Esophagus squamous epithelium (tissue), 5 donors: Measurements from ENCODE around the gene GPR75. TPM values are rescaled to one million over a fixed set of nuclear protein-coding genes. Genes with fewer than 3 reads are reported as not detected.

Source experiments
- DNase-seq: peaks from one replicate; lab custom pipeline; 2025; lab: John Stamatoyannopoulos, UW
- H3K27ac ChIP-seq, 4 donors: fragments of 200-600 bp; sonication (generic); one replicate each; pipeline ENCODE4 v1.5.1; 2016 to 2019; ENCODE audit warnings: mild to moderate bottlenecking in 1 of 4
- H3K27me3 ChIP-seq, 4 donors: fragments of 200-600 bp; sonication (generic); 1 replicate in 3 of 4; 2 replicates in 1 of 4; pipeline versions ENCODE4 v1.5.1 to v1.6.0; 2017 to 2021; ENCODE audit warnings: antibody characterized with exemption in 1 of 4
- H3K36me3 ChIP-seq, 3 donors: fragments of 200-600 bp; sonication (generic); one replicate each; pipeline ENCODE4 v1.5.1; 2016 to 2019
- H3K4me1 ChIP-seq, 3 donors: fragments of 200-600 bp; sonication (generic); one replicate each; pipeline ENCODE4 v1.5.1; 2017 to 2019
- H3K4me3 ChIP-seq, 4 donors: fragments of 200-600 bp; sonication (generic); 1 replicate in 3 of 4; 2 replicates in 1 of 4; pipeline ENCODE4 v1.5.1; 2016 to 2019; ENCODE audit warnings: mild to moderate bottlenecking in 2 of 4, moderate library complexity in 1 of 4
- H3K9me3 ChIP-seq, 3 donors: fragments of 200-600 bp; sonication (generic); one replicate each; pipeline ENCODE4 v1.5.1; 2016 to 2019
- CTCF ChIP-seq, 6 experiments: fragments of 450-650 bp in 4 of 6; fragments of 200-600 bp in 2 of 6; sonication (generic) in 2 of 6; IDR thresholded peaks; one replicate each; pipeline ENCODE4 v1.5.1; 2016 to 2019; ENCODE audit warnings: antibody characterized with exemption in 6 of 6, mild to moderate bottlenecking in 4 of 6, moderate library complexity in 4 of 6
- POLR2A ChIP-seq, 4 donors: fragments of 450-650 bp; IDR thresholded peaks; one replicate each; pipeline ENCODE4 v1.6.1; 2017; ENCODE audit warnings: antibody characterized with exemption in 4 of 4, mild to moderate bottlenecking in 4 of 4, moderate library complexity in 3 of 4
- WGBS, 2 donors: methylation state at CpG; one replicate each; pipeline ENCODE4 v1.1.5; 2018; 5-methylcytosine and 5-hydroxymethylcytosine counted together
- intact Hi-C: fragments of 100-400 bp; cut with DNase I; formaldehyde crosslinking; loops from one replicate; pipeline ENCODE4 v1.15.0; 2022
- total RNA-seq, 4 donors: library from RNA; depleted of rRNA; stranded (reverse); fragments of >200 nt; gene quantifications; one replicate each; pipeline ENCODE4 v1.1.0, GENCODE V29; 2016
- donor health status: DM: yes; HTN: yes; CAD: no.

Gene GPR75
- total RNA-seq, 4 donors from 2014 or later: 1.1 to 3.8 (median 2.8) TPM

GRCh38 chr2:53880756-53881155 is 21.0 kb upstream of the GPR75 start:
- no peak overlapping the region for H3K4me3 ChIP-seq
- no peaks in the 10 kb centered on the region for H3K9me3 ChIP-seq
- H3K36me3 ChIP-seq: peaks cover 5 to 96% (median 11%) of the 10 kb centered on the region in 3 donors
- no peak for TF ChIP-seq POLR2A (IDR thresholded peaks at IDR 0.05)
- TF ChIP-seq CTCF (IDR thresholded peaks at IDR 0.05): no peak
- no peak for DNase-seq
- WGBS, 2 donors: 31 to 56% methylated on average over 3 of the region's 3 CpGs
- H3K27me3 ChIP-seq: no peaks in the 10 kb centered on the region
- H3K4me1 ChIP-seq: peaks cover 0 to 3% (median 0%) of the 10 kb centered on the region in 3 donors
- intact Hi-C loops: no loop called here
- H3K27ac ChIP-seq: no peak overlapping the region

DNA sequence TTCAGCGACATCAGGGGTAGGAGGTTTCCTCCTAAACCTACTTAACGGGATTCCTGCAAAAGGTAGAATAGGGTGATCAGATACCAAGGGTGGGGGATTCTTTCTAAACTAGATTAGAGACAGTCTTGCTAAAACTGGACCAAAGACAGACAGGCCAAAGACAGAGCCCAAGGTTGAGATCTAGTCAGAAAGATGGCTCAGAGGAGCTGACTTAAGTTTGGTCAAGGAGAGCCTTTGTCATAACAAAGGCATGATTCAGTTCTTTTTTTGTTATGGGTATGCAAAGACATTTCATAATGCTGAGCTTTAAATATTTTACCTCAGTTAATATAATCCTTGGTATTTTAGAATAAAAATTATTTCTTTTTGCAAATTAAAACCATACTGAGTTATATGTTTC is 17.8 kb upstream of the GPR75 start:
- peaks cover 0 to 96% (median 10%) of the 10 kb centered on the region in 3 donors for H3K36me3 ChIP-seq
- TF ChIP-seq CTCF (IDR thresholded peaks at IDR 0.05) (no peak), POLR2A (IDR thresholded peaks at IDR 0.05) (no peak)
- 95 to 98% methylated on average over 2 of the region's 2 CpGs for WGBS, 2 donors

GRCh38 chr2:53877112-53877511 is 17.3 kb upstream of the GPR75 start:
- intact Hi-C loops: no loop called here
- Histone ChIP-seq H3K27ac (no peak overlapping the region), H3K36me3 (peaks cover 0 to 96% (median 10%) of the 10 kb centered on the region in 3 donors), H3K9me3 (no peaks in the 10 kb centered on the region), H3K4me1 (peaks cover 0 to 3% (median 0%) of the 10 kb centered on the region in 3 donors), H3K4me3 (no peak overlapping the region), H3K27me3 (no peaks in the 10 kb centered on the region)
- TF ChIP-seq CTCF (IDR thresholded peaks at IDR 0.05): no peak
- TF ChIP-seq POLR2A (IDR thresholded peaks at IDR 0.05): no peak
- DNase-seq: no peak
- 0 to 44% methylated on average over 1 of the region's 1 CpG for WGBS, 2 donors

More for the DNA sequence above, 17.8 kb upstream of the GPR75 start:
- H3K27me3 ChIP-seq: no peaks in the 10 kb centered on the region
- intact Hi-C loops: no loop called here
- H3K27ac ChIP-seq: no peak overlapping the region
- H3K4me3 ChIP-seq: no peak overlapping the region
- no peak for DNase-seq
- no peaks in the 10 kb centered on the region for H3K9me3 ChIP-seq
- H3K4me1 ChIP-seq: peaks cover 0 to 3% (median 0%) of the 10 kb centered on the region in 3 donors

GRCh38 chr2:53874401-53874950 is 14.7 kb upstream of the GPR75 start:
- H3K9me3 ChIP-seq: no peaks in the 10 kb centered on the region
- H3K27me3 ChIP-seq: no peaks in the 10 kb centered on the region
- intact Hi-C loops: no loop called here
- no peak for TF ChIP-seq CTCF (IDR thresholded peaks at IDR 0.05)
- no peak for TF ChIP-seq POLR2A (IDR thresholded peaks at IDR 0.05)
- peaks cover 0 to 99% (median 10%) of the 10 kb centered on the region in 3 donors for H3K36me3 ChIP-seq
- no peak overlapping the region for H3K4me3 ChIP-seq
- 89 to 93% methylated on average over 7 of the region's 7 CpGs for WGBS, 2 donors
- no peak overlapping the region for H3K27ac ChIP-seq
- DNase-seq: no peak
- peaks cover 0 to 2% (median 0%) of the 10 kb centered on the region in 3 donors for H3K4me1 ChIP-seq

DNA sequence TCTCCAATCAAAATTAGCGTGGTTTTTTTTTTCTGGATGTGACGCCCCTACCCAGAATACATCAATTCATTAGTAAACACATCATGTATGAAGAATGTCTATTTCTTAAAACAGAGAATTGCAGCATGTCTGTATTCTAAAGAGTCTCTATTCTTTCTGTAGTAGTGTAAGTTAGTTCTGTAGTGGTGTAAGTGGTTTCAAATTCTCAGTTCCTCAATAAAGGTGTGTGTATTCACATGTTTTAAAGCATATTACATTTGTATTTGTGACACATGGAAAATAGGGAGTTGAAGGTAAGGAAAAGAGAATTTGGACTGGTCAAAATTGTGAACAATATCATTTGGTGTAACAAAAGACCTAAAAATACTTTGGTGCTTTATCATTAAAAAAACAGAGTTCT is 8.0 kb upstream of the GPR75 start:
- 94 to 95% methylated on average over 2 of the region's 2 CpGs for WGBS, 2 donors
- TF ChIP-seq CTCF (IDR thresholded peaks at IDR 0.05): no peak
- TF ChIP-seq POLR2A (IDR thresholded peaks at IDR 0.05): no peak
- Histone ChIP-seq H3K27ac (no peak overlapping the region), H3K9me3 (no peaks in the 10 kb centered on the region), H3K4me3 (no peak overlapping the region), H3K4me1 (no peaks in the 10 kb centered on the region), H3K36me3 (peaks cover 0 to 96% (median 3%) of the 10 kb centered on the region in 3 donors), H3K27me3 (no peaks in the 10 kb centered on the region)
- no peak for DNase-seq
- intact Hi-C loops: no loop called here
